ENCODE data around the gene SMG6.
"Not testable (repeated sequence)": the region's sequence is repeated elsewhere in the genome, so short reads cannot be mapped to it uniquely, and the experiment has no call there.

SMG6 gene

GRCh38 chr17:2178798-2179501, 124.6 kb downstream of the SMG6 start:
- DNase-seq (ENCODE audit: low read depth, low spot score), result peak; percentile 76

- peak; percentile 72 for DNase-seq (ENCODE audit: low read depth, low spot score)
Observed at GRCh38 chr17:2177235-2177811, 126.3 kb downstream of the SMG6 start.

GRCh38 chr17:2176499-2177169, 127.0 kb downstream of the SMG6 start:
- no peak for DNase-seq (ENCODE audit: low read depth, low spot score)

- DNase-seq (ENCODE audit: low read depth, low spot score), result no peak
Observed at GRCh38 chr17:2175294-2175628, 128.3 kb downstream of the SMG6 start.

- DNase-seq (ENCODE audit: low read depth, low spot score), result peak; percentile 98
Observed at GRCh38 chr17:2174468-2175293, 128.9 kb downstream of the SMG6 start.

- DNase-seq (ENCODE audit: low read depth, low spot score), result no peak
Observed at GRCh38 chr17:2174014-2174413, 129.6 kb downstream of the SMG6 start.

- DNase-seq (ENCODE audit: low read depth, low spot score), result no peak
Observed at GRCh38 chr17:2172999-2173398, 130.6 kb downstream of the SMG6 start.

- DNase-seq (ENCODE audit: low read depth, low spot score), result peak; percentile 83
Observed at GRCh38 chr17:2172077-2172851, 131.3 kb downstream of the SMG6 start.

GRCh38 chr17:2171702-2172076, 131.9 kb downstream of the SMG6 start:
- no peak for DNase-seq (ENCODE audit: low read depth, low spot score)

- DNase-seq (ENCODE audit: low read depth, low spot score), result no peak
Observed at GRCh38 chr17:2170023-2170422, 133.6 kb downstream of the SMG6 start.

GRCh38 chr17:2165723-2166122, 137.9 kb downstream of the SMG6 start:
- not testable (repeated sequence) for DNase-seq (ENCODE audit: low read depth, low spot score)

GRCh38 chr17:2158396-2158780, 145.2 kb downstream of the SMG6 start:
- DNase-seq (ENCODE audit: low read depth, low spot score), result no peak

- no peak for DNase-seq (ENCODE audit: low read depth, low spot score)
Observed at GRCh38 chr17:2157675-2158395, 145.8 kb downstream of the SMG6 start.

GRCh38 chr17:2157081-2157480, 146.5 kb downstream of the SMG6 start:
- no peak for DNase-seq (ENCODE audit: low read depth, low spot score)

GRCh38 chr17:2156666-2157065, 146.9 kb downstream of the SMG6 start:
- no peak for DNase-seq (ENCODE audit: low read depth, low spot score)

GRCh38 chr17:2155573-2155972, 148.0 kb downstream of the SMG6 start:
- no peak for DNase-seq (ENCODE audit: low read depth, low spot score)

GRCh38 chr17:2151358-2152033, 152.1 kb downstream of the SMG6 start:
- DNase-seq (ENCODE audit: low read depth, low spot score), result no peak

- DNase-seq (ENCODE audit: low read depth, low spot score), result no peak
Observed at GRCh38 chr17:2150806-2151205, 152.8 kb downstream of the SMG6 start.

GRCh38 chr17:2149934-2150333, 153.7 kb downstream of the SMG6 start:
- DNase-seq (ENCODE audit: low read depth, low spot score), result no peak

GRCh38 chr17:2146132-2146871, 157.3 kb downstream of the SMG6 start:
- DNase-seq (ENCODE audit: low read depth, low spot score), result no peak
